ENCODE measurements around the gene HADHA.

DNA sequence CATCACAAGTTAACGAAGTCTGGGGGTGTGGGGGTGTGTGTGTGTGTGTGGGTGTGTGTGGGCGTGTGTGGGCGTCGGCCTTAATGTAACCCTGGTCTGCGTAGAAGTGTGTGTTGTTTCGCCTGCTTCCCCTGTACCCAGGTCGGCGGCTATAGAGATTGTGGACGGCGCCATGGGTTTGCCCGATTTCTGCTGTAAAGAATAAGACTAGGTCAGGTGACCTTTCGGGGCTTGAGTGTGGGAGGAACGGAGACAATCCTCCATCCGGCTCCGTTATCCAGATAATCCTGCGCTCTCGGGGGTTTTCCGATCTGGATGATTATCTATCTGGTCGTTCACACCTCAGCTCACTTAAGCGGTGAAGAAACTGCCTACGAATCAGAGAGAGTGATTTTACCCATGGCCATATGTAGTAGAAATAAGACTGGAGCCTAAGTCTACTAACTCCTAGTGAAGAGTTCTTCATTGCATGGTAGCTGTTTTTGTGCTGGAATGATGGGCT, 850 bp upstream of the HADHA start:
- TF ChIP-seq, protein P1, sequence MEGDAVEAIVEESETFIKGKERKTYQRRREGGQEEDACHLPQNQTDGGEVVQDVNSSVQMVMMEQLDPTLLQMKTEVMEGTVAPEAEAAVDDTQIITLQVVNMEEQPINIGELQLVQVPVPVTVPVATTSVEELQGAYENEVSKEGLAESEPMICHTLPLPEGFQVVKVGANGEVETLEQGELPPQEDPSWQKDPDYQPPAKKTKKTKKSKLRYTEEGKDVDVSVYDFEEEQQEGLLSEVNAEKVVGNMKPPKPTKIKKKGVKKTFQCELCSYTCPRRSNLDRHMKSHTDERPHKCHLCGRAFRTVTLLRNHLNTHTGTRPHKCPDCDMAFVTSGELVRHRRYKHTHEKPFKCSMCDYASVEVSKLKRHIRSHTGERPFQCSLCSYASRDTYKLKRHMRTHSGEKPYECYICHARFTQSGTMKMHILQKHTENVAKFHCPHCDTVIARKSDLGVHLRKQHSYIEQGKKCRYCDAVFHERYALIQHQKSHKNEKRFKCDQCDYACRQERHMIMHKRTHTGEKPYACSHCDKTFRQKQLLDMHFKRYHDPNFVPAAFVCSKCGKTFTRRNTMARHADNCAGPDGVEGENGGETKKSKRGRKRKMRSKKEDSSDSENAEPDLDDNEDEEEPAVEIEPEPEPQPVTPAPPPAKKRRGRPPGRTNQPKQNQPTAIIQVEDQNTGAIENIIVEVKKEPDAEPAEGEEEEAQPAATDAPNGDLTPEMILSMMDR (IDR thresholded peaks at IDR 0.05): no peak
- TF ChIP-seq POLR2A (IDR thresholded peaks at IDR 0.05): no peak
